ENCODE measurements around the gene MRPS34. TPM values are rescaled to one million over a fixed set of nuclear protein-coding genes. Genes with fewer than 3 reads are reported as not detected.

Gene MRPS34
- total and polyA plus RNA-seq, 12 donors = 57.8 to 141 (median 79.5) TPM

GRCh38 chr16:1768767-1769401, 4.0 kb downstream of the MRPS34 start:
- Histone ChIP-seq H3K27ac (peak overlapping the region in 1 of 10 donors; percentile 39), H3K4me3 (no peak overlapping the region), H3K27me3 (no peaks in the 10 kb centered on the region), H3K36me3 (peaks cover 0 to 60% (median 37%) of the 10 kb centered on the region in 9 donors), H3K9me3 (no peaks in the 10 kb centered on the region), H3K4me1 (peaks cover 20 to 35% (median 26%) of the 10 kb centered on the region in 9 donors)
- TF ChIP-seq CTCF (IDR thresholded peaks at IDR 0.05) = no peak
- ATAC-seq (peak in 1 of 8 donors; percentile 0), DNase-seq (no peak)
- intact Hi-C loops (cut with DNase I) = loop anchor here in 1 of 10 donors (5.0 kb wide), 1 partner anchor 62 kb away; the partner anchor contains the start of gene MAPK8IP3
- 81 to 83% methylated on average over 25 to 26 of the region's 26 CpGs for WGBS, 2 donors

DNA sequence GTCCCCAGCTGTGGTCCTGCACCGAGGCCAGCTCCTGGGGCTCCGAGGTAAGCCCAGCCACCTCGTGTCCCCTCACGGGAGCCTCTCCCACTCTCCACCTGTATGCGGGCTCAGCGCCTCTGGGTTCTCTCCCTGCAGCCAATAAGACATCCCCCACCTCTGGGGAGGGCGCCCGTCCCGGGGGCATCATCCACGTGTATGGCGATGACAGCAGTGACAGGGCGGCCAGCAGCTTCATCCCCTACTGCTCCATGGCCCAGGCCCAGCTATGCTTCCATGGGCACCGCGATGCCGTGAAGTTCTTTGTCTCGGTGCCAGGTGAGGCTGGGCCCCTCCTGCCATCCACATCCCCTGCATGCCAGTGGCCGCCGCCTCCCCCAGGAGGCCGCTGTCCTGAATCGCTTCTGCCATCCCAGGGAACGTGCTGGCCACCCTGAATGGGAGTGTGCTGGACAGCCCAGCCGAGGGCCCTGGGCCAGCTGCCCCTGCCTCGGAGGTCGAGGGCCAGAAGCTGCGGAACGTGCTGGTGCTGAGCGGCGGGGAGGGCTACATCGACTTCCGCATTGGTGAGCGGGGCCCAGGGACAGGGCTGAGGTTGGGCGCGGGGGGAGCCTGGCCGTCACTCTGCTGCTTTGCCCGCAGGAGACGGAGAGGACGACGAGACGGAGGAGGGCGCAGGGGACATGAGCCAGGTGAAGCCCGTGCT, 4.7 kb downstream of the MRPS34 start:
- Histone ChIP-seq H3K27me3 (no peaks in the 10 kb centered on the region), H3K36me3 (peaks cover 0 to 66% (median 37%) of the 10 kb centered on the region in 9 donors), H3K27ac (no peak overlapping the region), H3K4me3 (no peak overlapping the region), H3K4me1 (peaks cover 18 to 29% (median 23%) of the 10 kb centered on the region in 9 donors), H3K9me3 (no peaks in the 10 kb centered on the region)
- no peak for DNase-seq
- TF ChIP-seq CTCF (IDR thresholded peaks at IDR 0.05) = no peak
- ATAC-seq = no peak
- intact Hi-C loops (cut with DNase I) = loop anchor here in 1 of 10 donors (5.0 kb wide), 1 partner anchor 61 kb away; the partner anchor contains the start of gene MAPK8IP3
- WGBS, 2 donors = 86 to 87% methylated on average over 41 of the region's 41 CpGs

- no peak for DNase-seq
- intact Hi-C loops (cut with DNase I) = loop anchor here in 1 of 10 donors (5.0 kb wide), 1 partner anchor 60 kb away; the partner anchor contains the start of gene MAPK8IP3
- Histone ChIP-seq H3K4me1 (peaks cover 17 to 25% (median 22%) of the 10 kb centered on the region in 9 donors), H3K4me3 (no peak overlapping the region), H3K9me3 (no peaks in the 10 kb centered on the region), H3K27ac (no peak overlapping the region), H3K27me3 (no peaks in the 10 kb centered on the region), H3K36me3 (peaks cover 0 to 74% (median 41%) of the 10 kb centered on the region in 9 donors)
- no peak for TF ChIP-seq CTCF (IDR thresholded peaks at IDR 0.05)
- no peak for ATAC-seq
- whole genome bisulfite sequencing, 2 donors = 93 to 94% methylated on average over 42 of the region's 42 CpGs
These were observed 5.6 kb downstream of the MRPS34 start for GRCh38 chr16:1767116-1767994.

- DNase-seq (no peak), ATAC-seq (no peak)
- peaks cover 11 to 19% (median 16%) of the 10 kb centered on the region in 9 donors for H3K4me1 ChIP-seq
- no peak overlapping the region for H3K27ac ChIP-seq
- 89 to 92% methylated on average over 18 of the region's 18 CpGs for WGBS, 2 donors
- H3K36me3 ChIP-seq = peaks cover 0 to 81% (median 48%) of the 10 kb centered on the region in 9 donors
- H3K27me3 ChIP-seq = no peaks in the 10 kb centered on the region
- no peak for TF ChIP-seq CTCF (IDR thresholded peaks at IDR 0.05)
- H3K9me3 ChIP-seq = no peaks in the 10 kb centered on the region
- intact Hi-C loops (cut with DNase I) = loop anchor here in 1 of 10 donors (5.0 kb wide), 1 partner anchor 59 kb away; the partner anchor contains the start of gene MAPK8IP3
- no peak overlapping the region for H3K4me3 ChIP-seq
These were observed 6.2 kb downstream of the MRPS34 start for GRCh38 chr16:1766701-1767100.
